Liver (tissue), 3 donors: ENCODE measurements around the gene CDC7.

Source experiments
- EGR1 ChIP-seq, 2 donors: IDR thresholded peaks; 2 replicates each; pipeline ENCODE4 v1.6.1; 2016 to 2018; ENCODE audit warnings: antibody characterized with exemption in 2 of 2, low read depth in 2 of 2
- FOXA1 ChIP-seq: IDR thresholded peaks from 2 replicates; pipeline ENCODE4 v1.6.1; 2016; ENCODE audit warnings: antibody characterized with exemption
- GABPA ChIP-seq, 2 donors: IDR thresholded peaks in 1 of 2; conservative IDR thresholded peaks in 1 of 2; 2 replicates each; pipeline ENCODE4 v1.6.1; 2016; ENCODE audit warnings: antibody characterized with exemption in 2 of 2, mild to moderate bottlenecking in 1 of 2, moderate library complexity in 1 of 2
- JUND ChIP-seq, 2 donors: IDR thresholded peaks; 2 replicates each; pipeline ENCODE4 v1.6.1; 2016; ENCODE audit warnings: antibody characterized with exemption in 2 of 2
- SP1 ChIP-seq: IDR thresholded peaks from 2 replicates; pipeline ENCODE4 v1.6.1; 2018; ENCODE audit warnings: antibody characterized with exemption, mild to moderate bottlenecking
- YY1 ChIP-seq: IDR thresholded peaks from 2 replicates; pipeline ENCODE4 v1.6.1; 2016; ENCODE audit warnings: antibody characterized with exemption, mild to moderate bottlenecking
- TF ChIP-seq, protein P1 (sequence below): fragments of 150-350 bp; IDR thresholded peaks from 2 replicates; pipeline ENCODE4 v1.5.1; 2017; ENCODE audit warnings: improper control_type of control experiment, low read depth, low read length; ENCODE audit not compliant: missing input control
- TF ChIP-seq, protein P2 (sequence below): IDR thresholded peaks from 2 replicates; pipeline ENCODE4 v1.6.1; 2016; ENCODE audit warnings: antibody characterized with exemption, mild to moderate bottlenecking
- donor health status: healthy.
- donor health status: healthy.

DNA sequence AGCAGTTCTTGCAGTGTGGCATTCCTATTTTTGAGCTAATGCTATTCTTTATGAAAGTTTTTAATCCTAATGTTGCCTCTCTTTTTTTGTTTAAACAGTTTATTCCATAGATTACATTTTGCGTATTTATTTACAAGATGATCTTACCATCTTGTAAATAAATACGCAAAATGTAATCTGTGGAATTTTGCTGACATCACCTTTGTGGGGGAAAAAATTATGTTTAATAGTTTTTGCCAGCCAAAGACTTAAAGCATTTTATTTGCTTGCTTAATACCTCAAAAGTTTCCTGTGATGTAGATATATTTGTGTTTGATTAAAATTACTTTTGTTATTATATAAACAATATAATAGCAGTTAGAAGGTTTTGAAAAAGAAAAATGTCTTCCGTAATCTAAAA lies 15.3 kb downstream of the CDC7 start:
- TF ChIP-seq YY1: no peak
- TF ChIP-seq, protein P1, sequence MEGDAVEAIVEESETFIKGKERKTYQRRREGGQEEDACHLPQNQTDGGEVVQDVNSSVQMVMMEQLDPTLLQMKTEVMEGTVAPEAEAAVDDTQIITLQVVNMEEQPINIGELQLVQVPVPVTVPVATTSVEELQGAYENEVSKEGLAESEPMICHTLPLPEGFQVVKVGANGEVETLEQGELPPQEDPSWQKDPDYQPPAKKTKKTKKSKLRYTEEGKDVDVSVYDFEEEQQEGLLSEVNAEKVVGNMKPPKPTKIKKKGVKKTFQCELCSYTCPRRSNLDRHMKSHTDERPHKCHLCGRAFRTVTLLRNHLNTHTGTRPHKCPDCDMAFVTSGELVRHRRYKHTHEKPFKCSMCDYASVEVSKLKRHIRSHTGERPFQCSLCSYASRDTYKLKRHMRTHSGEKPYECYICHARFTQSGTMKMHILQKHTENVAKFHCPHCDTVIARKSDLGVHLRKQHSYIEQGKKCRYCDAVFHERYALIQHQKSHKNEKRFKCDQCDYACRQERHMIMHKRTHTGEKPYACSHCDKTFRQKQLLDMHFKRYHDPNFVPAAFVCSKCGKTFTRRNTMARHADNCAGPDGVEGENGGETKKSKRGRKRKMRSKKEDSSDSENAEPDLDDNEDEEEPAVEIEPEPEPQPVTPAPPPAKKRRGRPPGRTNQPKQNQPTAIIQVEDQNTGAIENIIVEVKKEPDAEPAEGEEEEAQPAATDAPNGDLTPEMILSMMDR: no peak
- no peak for TF ChIP-seq EGR1 (IDR thresholded peaks at IDR 0.05; ENCODE audit: low read depth in 2 of 2)
- TF ChIP-seq JUND (IDR thresholded peaks at IDR 0.05): no peak
- TF ChIP-seq SP1: no peak
- no peak for TF ChIP-seq GABPA (IDR thresholded peaks at IDR 0.05 in 1 of 2, conservative IDR thresholded peaks at IDR 0.05 in 1 of 2)
- TF ChIP-seq, protein P2, sequence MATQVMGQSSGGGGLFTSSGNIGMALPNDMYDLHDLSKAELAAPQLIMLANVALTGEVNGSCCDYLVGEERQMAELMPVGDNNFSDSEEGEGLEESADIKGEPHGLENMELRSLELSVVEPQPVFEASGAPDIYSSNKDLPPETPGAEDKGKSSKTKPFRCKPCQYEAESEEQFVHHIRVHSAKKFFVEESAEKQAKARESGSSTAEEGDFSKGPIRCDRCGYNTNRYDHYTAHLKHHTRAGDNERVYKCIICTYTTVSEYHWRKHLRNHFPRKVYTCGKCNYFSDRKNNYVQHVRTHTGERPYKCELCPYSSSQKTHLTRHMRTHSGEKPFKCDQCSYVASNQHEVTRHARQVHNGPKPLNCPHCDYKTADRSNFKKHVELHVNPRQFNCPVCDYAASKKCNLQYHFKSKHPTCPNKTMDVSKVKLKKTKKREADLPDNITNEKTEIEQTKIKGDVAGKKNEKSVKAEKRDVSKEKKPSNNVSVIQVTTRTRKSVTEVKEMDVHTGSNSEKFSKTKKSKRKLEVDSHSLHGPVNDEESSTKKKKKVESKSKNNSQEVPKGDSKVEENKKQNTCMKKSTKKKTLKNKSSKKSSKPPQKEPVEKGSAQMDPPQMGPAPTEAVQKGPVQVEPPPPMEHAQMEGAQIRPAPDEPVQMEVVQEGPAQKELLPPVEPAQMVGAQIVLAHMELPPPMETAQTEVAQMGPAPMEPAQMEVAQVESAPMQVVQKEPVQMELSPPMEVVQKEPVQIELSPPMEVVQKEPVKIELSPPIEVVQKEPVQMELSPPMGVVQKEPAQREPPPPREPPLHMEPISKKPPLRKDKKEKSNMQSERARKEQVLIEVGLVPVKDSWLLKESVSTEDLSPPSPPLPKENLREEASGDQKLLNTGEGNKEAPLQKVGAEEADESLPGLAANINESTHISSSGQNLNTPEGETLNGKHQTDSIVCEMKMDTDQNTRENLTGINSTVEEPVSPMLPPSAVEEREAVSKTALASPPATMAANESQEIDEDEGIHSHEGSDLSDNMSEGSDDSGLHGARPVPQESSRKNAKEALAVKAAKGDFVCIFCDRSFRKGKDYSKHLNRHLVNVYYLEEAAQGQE: no peak
- no peak for TF ChIP-seq FOXA1
